GM21423 (cell line): ENCODE results near the gene F13A1.
"Not testable (repeated sequence)": the region's sequence is repeated elsewhere in the genome, so short reads cannot be mapped to it uniquely, and the experiment has no call there.

ENCODE experiments used
- ATAC-seq: cut with Tn5 transposase; IDR thresholded peaks from one replicate; pipeline ENCODE4 v1.9.1; 2021; ENCODE audit warnings: mild to moderate bottlenecking, moderate library complexity; ENCODE audit not compliant: unreplicated experiment

The F13A1 gene

GRCh38 chr6:6317825-6318733 lies 2.4 kb downstream of the F13A1 start:
- ATAC-seq, result no peak

GRCh38 chr6:6317386-6317785 lies 3.1 kb downstream of the F13A1 start:
- ATAC-seq, result no peak

DNA sequence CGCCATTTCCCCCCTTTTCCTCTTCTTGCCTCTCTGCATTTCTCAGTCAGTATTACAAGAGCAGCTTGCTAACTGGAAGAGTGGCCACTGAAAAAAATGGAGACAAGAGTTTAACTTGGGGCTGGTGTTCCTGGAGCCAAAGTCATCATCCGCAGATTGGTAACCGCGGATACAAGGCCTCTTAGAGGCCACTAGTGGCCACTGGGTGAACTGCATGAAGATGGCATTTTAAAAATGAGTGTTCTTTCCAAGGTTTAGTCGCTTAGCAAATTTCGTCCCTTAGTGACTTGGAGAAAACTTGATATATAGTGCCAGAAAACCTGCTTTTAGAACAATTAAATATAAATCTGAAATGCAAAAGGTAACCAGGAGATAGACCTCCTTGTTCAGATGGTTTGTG lies 4.8 kb downstream of the F13A1 start:
- ATAC-seq, result no peak

GRCh38 chr6:6314596-6314995 lies 5.9 kb downstream of the F13A1 start:
- no peak for ATAC-seq

- no peak for ATAC-seq
These were observed 7.5 kb downstream of the F13A1 start for GRCh38 chr6:6312901-6313441.

DNA sequence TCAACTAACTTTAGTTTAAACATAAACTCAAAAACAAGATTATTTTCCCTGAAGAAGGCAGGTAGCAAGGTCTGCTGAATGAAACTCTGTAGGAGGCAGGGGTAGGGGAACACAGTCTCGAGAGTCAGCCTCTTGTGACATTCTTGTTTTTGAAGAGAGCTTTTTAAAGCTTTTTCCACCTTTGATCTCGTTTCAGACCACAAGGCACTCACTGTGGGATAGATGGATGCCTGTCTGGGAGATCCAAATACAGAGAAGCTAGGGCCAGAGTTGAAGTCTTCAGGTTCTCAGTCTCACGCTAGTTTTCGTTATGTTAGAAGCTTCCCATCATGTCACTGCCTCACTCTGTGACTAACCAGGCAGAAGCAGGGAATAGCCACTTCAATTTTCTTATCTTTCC lies 14.9 kb downstream of the F13A1 start:
- no peak for ATAC-seq

DNA sequence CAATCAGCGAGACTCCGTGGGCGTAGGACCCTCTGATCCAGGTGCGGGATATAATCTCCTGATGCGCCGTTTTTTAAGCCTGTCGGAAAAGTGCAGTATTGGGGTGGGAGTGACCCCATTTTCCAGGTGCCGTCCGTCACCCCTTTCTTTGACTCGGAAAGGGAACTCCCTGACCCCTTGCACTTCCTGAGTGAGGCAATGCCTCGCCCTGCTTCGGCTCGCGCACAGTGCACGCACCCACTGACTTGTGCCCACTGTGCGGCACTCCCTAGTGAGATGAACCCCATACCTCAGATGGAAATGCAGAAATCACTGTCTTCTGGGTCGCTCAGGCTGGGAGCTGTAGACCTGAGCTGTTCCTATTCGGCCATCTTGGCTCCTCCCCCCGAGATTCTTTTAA lies 20.1 kb downstream of the F13A1 start:
- not testable (repeated sequence) for ATAC-seq

GRCh38 chr6:6293317-6293716 lies 27.1 kb downstream of the F13A1 start:
- no peak for ATAC-seq

DNA sequence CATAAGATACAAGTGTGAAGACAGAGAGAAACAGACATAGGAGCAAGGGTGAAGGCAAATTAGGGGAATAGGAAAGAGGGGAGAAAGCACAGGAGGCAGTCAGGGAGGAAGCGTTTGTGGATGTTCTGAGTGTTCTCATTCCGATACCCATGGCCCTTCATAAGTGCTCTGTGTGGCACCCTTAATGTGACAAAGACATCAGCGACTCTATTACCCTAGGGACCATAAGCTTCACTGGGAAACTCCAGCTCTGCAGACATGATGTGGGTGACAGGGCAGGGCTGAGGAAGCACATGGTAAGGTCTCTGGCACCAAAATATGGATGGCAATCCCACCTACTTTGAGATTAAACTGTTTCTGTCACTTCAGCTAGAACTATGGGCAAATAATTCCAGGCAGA lies 33.0 kb downstream of the F13A1 start:
- no peak for ATAC-seq

DNA sequence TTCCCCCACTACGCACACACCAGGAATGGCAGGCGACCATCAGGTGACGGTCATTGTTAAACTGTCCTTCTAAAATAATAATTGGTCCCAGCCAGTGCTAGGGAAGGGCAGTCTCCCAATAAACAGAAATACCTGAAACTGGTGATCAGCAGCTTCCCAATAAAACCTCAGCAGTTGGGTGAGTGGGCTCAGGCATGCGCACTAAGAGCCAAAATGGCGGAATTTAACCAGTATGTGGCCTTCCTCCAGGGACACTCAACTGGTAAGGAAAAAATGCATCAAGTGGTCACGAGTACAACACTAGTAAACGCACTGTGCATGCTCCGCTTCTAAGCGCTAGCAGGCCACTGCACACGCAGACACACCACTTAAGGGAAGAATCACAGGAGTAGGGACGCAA lies 34.8 kb downstream of the F13A1 start:
- ATAC-seq, result no peak

GRCh38 chr6:6284221-6284966 lies 36.1 kb downstream of the F13A1 start:
- no peak for ATAC-seq

- no peak for ATAC-seq
These were observed 36.7 kb downstream of the F13A1 start for GRCh38 chr6:6283746-6284145.

GRCh38 chr6:6282716-6283115 lies 37.7 kb downstream of the F13A1 start:
- no peak for ATAC-seq

GRCh38 chr6:6277413-6277812 lies 43.0 kb downstream of the F13A1 start:
- no peak for ATAC-seq

DNA sequence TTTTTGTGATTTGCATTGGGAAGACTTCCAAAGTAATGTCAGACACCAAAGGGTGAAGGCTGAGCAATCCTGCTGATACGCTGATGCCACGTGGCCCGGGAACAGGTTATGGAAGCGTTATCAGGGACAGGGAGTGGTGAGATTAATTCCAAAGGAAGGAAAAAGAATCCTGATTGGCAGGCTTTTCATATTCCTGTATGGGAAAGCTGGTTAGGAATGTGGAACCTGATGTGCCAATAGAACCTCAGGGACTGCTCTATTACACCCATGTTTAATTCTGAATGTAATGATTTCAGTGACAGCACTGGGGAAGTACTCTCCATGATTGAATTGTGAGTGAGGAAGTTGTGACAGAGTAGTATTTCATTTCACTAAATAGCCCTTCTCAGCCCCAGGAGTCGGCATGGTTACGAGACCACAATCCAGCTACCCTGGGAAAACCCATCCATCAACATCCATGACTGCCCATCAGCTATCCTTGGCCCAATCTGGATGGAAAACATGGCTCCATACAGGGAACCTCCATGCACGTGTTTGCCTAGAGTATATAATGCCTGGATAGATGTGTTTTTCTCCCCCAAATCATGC lies 49.4 kb downstream of the F13A1 start:
- no peak for ATAC-seq

- no peak for ATAC-seq
These were observed 60.2 kb downstream of the F13A1 start for GRCh38 chr6:6260196-6260722.

DNA sequence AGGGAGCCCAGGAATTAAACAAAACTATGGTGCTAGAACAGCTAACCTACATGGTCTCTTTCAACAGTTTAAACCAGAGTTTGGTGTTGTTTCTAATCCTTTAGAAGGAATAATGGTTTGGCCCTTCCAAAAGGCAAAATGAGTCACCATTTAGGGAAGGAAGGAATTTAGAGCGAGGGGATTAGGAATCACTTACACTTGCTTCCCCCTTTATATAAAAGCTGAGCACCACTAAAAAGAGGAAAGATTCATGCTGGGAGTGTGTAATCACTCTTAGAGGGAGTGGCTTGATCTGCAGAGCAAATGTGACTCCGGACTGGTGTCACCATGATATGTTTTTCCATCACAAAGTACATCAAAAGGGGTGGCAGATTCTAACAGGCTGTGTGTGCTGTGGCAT lies 63.6 kb downstream of the F13A1 start:
- no peak for ATAC-seq

DNA sequence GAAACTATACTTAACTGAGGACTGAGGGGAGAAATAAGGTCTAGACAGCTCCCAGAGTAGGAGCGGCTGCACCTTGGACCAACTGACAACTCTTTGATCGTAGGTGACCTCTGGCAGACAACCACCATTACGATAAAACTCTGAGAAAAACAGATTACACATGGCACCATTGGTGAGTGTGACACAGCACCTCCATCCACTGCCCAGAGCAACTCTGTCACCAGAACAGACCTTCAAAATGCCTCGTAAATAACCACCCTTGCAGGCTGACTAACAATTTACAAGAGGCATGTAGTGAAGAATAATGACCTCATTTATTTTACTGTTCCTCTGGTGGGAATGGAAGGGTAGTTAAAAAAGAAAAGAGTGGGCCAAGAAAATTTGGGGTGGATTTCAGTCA lies 64.2 kb downstream of the F13A1 start:
- ATAC-seq, result no peak

DNA sequence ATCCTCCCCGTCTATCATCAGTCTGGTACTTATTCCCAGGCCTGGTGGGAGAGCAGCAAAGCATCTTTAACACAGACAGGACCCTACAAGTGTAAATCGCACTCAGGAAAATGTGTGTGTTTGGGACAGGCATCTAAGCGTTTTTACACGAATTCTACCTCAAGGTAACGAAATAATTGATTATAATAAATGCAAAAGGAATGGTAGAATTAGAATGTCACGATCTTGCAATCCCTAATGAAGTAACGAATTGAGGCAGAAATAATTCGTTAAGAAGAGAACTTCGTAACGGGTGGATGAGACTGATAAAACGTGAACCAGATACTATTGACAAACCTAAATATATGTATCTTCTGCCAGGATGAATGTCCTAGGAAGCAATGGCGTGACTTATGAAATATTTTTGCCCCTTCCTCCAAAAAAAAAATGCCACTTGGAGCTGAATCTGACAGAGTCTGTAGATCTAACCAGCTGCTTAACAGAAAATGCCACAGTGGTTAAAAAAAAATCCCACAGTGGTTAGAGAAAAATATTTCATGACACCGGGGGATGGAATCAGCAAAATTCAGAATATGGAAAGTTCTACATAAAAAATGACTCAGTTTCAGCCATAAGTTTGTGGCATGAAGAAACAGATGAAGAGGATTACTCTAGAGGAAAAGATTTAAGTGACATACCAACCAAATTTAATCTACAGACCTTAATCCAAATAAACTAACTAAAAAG lies 68.7 kb downstream of the F13A1 start:
- ATAC-seq, result no peak

DNA sequence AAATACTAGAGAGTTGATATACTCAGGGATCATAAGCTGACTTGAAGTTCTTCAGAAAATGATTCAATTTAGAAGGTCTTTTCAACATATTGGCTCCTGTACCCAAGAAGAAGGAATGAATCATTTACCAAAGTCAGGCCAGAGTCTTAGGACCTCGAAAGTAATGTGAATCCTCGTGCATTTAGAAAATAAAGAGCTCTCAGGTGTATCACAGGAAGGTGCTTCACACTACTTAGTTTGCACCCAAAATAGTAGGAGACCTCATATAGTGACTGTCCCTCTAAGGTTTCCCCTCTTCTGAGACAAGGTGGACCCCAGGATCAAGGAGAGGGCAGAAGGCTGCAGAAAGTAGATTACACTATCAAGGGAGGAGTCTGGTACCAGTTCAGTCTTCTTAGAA lies 71.8 kb downstream of the F13A1 start:
- ATAC-seq, result peak; percentile 75

DNA sequence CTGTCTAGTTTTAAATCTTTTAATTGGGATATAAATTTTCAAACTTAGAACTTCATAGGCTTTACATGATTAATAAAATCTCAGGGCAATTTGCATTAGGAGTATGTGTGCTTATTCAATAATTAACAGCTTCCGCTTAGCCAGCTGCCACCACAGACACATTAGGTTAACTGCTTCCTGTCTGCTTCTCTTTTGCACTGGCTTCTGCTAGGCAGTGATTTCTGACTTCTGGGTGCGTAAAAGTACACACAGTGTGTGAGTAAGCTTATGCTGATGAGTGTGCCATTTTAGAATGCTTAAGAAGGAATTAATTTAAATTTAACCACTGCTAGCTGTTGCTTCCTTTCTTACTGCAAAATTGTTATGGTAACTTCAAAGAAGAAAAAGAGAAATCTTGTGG lies 73.9 kb downstream of the F13A1 start:
- ATAC-seq, result peak; percentile 79
